HCT116 (cell line): ENCODE measurements around the gene HOXC13.

Experiments used
- EGR1 ChIP-seq: IDR thresholded peaks from 2 replicates; pipeline ENCODE4 v1.6.1; 2012; ENCODE audit warnings: low read depth
- EZH2 ChIP-seq: fragments of 200-600 bp; sonication (generic); IDR thresholded peaks from 2 replicates; pipeline ENCODE4 v1.6.1; 2017; ENCODE audit warnings: antibody characterized with exemption, mixed run types
- EZH2phosphoT487 ChIP-seq: fragments of 200-600 bp; IDR thresholded peaks from 2 replicates; pipeline ENCODE4 v1.6.1; 2018; ENCODE audit warnings: antibody characterized with exemption, borderline replicate concordance
- JUND ChIP-seq: IDR thresholded peaks from 2 replicates; pipeline ENCODE4 v1.6.1; 2012
- POLR2A ChIP-seq: IDR thresholded peaks from 2 replicates; pipeline ENCODE4 v1.7.0; 2011; ENCODE audit warnings: borderline replicate concordance; ENCODE audit not compliant: insufficient read depth, insufficient read length; ENCODE audit errors: extremely low read depth
- POLR2AphosphoS5 ChIP-seq: IDR thresholded peaks from 2 replicates; pipeline ENCODE4 v1.6.1; 2011; ENCODE audit warnings: mild to moderate bottlenecking, low read depth, low read length, moderate library complexity
- RAD21 ChIP-seq: IDR thresholded peaks from 2 replicates; pipeline ENCODE4 v1.6.1; 2012; ENCODE audit warnings: low read depth, mild to moderate bottlenecking
- SIN3A ChIP-seq: IDR thresholded peaks from 2 replicates; pipeline ENCODE4 v1.6.1; 2012; ENCODE audit warnings: low read depth
- ZNF274 ChIP-seq: fragments of 200-500 bp; sonication (Bioruptor generic); IDR thresholded peaks from 2 replicates; pipeline ENCODE4 v1.6.1; 2014; ENCODE audit warnings: mild to moderate bottlenecking, low read depth, low read length, inconsistent platforms
- TF ChIP-seq, protein P1 (sequence below), 3 experiments: fragments of 200-600 bp in 1 of 3; sonication (generic) in 1 of 3; IDR thresholded peaks in 2 of 3; conservative IDR thresholded peaks in 1 of 3; 2 replicates each; pipeline ENCODE4 v1.5.1; 2012 to 2017; ENCODE audit warnings: low read depth in 2 of 3, low read length in 2 of 3, antibody characterized with exemption in 1 of 3, borderline replicate concordance in 1 of 3, control low read depth in 1 of 3, mild to moderate bottlenecking in 1 of 3, mixed read lengths in 1 of 3, mixed run types in 1 of 3, moderate library complexity in 1 of 3; ENCODE audit not compliant: insufficient read depth in 1 of 3
- TF ChIP-seq, protein P2 (sequence below): IDR thresholded peaks from 2 replicates; pipeline ENCODE4 v1.6.1; 2011; ENCODE audit warnings: mild to moderate bottlenecking, low read length, moderate library complexity; ENCODE audit not compliant: insufficient replicate concordance; ENCODE audit errors: extremely low read depth

DNA sequence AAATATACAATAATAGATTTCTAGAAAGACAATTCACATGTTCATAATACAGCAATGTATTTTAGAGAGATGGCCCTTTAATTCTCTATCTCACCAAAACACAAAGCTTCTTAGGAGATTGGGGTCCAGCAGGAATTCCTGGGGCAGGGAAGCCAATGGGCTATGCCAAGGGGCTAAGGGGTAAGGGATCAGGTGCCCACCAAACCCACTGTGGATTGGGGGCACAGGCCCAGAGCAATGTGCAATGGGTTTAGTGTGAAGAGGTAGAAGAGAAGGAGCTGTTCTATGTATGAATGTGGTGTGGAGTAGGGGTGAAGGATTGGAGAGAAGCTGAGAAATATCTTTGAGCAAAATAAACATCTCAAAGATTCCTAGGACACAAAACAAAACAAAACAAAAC lies 2.6 kb downstream of the HOXC13 start:
- TF ChIP-seq POLR2AphosphoS5 (no peak), SIN3A (no peak), RAD21 (no peak), ZNF274 (no peak), POLR2A (no peak), EZH2 (no peak), JUND (no peak), EGR1 (no peak), EZH2phosphoT487 (no peak)
- TF ChIP-seq, protein P1, sequence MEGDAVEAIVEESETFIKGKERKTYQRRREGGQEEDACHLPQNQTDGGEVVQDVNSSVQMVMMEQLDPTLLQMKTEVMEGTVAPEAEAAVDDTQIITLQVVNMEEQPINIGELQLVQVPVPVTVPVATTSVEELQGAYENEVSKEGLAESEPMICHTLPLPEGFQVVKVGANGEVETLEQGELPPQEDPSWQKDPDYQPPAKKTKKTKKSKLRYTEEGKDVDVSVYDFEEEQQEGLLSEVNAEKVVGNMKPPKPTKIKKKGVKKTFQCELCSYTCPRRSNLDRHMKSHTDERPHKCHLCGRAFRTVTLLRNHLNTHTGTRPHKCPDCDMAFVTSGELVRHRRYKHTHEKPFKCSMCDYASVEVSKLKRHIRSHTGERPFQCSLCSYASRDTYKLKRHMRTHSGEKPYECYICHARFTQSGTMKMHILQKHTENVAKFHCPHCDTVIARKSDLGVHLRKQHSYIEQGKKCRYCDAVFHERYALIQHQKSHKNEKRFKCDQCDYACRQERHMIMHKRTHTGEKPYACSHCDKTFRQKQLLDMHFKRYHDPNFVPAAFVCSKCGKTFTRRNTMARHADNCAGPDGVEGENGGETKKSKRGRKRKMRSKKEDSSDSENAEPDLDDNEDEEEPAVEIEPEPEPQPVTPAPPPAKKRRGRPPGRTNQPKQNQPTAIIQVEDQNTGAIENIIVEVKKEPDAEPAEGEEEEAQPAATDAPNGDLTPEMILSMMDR (IDR thresholded peaks at IDR 0.05 in 2 of 3, conservative IDR thresholded peaks at IDR 0.05 in 1 of 3; ENCODE audit: borderline replicate concordance in 1 of 3, insufficient read depth in 1 of 3, low read depth in 2 of 3, low read length in 2 of 3), result no peak
- TF ChIP-seq, protein P2, sequence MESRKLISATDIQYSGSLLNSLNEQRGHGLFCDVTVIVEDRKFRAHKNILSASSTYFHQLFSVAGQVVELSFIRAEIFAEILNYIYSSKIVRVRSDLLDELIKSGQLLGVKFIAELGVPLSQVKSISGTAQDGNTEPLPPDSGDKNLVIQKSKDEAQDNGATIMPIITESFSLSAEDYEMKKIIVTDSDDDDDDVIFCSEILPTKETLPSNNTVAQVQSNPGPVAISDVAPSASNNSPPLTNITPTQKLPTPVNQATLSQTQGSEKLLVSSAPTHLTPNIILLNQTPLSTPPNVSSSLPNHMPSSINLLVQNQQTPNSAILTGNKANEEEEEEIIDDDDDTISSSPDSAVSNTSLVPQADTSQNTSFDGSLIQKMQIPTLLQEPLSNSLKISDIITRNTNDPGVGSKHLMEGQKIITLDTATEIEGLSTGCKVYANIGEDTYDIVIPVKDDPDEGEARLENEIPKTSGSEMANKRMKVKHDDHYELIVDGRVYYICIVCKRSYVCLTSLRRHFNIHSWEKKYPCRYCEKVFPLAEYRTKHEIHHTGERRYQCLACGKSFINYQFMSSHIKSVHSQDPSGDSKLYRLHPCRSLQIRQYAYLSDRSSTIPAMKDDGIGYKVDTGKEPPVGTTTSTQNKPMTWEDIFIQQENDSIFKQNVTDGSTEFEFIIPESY, result no peak
